ENCODE results near the gene OR2A5. TPM values are rescaled to one million over a fixed set of nuclear protein-coding genes. Genes with fewer than 3 reads are reported as not detected.

Gene OR2A5
- total RNA-seq, 2 experiments from 2014 or later = not detected

GRCh38 chr7:144035385-144035784 lies 13.4 kb upstream of the OR2A5 start:
- H3K9me3 ChIP-seq (ENCODE audit: control insufficient read depth in 1 of 2, insufficient read depth in 1 of 2, low read length in 2 of 2) = no peaks in the 10 kb centered on the region
- intact Hi-C loops (cut with DNase I, micrococcal nuclease) = no loop called here
- H3K27ac Mint-ChIP-seq = no peak overlapping the region
- no peak for TF ChIP-seq CTCF (IDR thresholded peaks at IDR 0.05)
- H3K27me3 Mint-ChIP-seq = peaks cover 48% of the 10 kb centered on the region
- no peaks in the 10 kb centered on the region for H3K27me3 ChIP-seq (ENCODE audit: control insufficient read depth in 1 of 2, insufficient read depth in 2 of 2, low read length in 2 of 2)
- no peaks in the 10 kb centered on the region for H3K4me1 ChIP-seq (ENCODE audit: insufficient read depth, low read length)
- no peak for DNase-seq
- H3K4me3 ChIP-seq (ENCODE audit: low read length) = no peak overlapping the region
- no peaks in the 10 kb centered on the region for H3K36me3 ChIP-seq (ENCODE audit: insufficient read depth, low read length)
- no peak overlapping the region for H3K27ac ChIP-seq (ENCODE audit: low read depth in 1 of 2, low read length in 2 of 2)
- no peaks in the 10 kb centered on the region for H3K9me3 Mint-ChIP-seq
- H3K4me3 Mint-ChIP-seq = no peak overlapping the region
- H3K36me3 Mint-ChIP-seq (ENCODE audit: low read depth) = no peaks in the 10 kb centered on the region
- ChIA-PET POLR2A (no interaction called here), CTCF (no interaction called here)
- ATAC-seq (ENCODE audit: poor library complexity) = no peak
- no peaks in the 10 kb centered on the region for H3K4me1 Mint-ChIP-seq (ENCODE audit: low read depth)

GRCh38 chr7:144036302-144036885 lies 12.4 kb upstream of the OR2A5 start:
- Histone ChIP-seq H3K27ac (ENCODE audit: low read depth in 1 of 2, low read length in 2 of 2) (no peak overlapping the region), H3K9me3 (ENCODE audit: control insufficient read depth in 1 of 2, insufficient read depth in 1 of 2, low read length in 2 of 2) (no peaks in the 10 kb centered on the region), H3K36me3 (ENCODE audit: insufficient read depth, low read length) (no peaks in the 10 kb centered on the region), H3K27me3 (ENCODE audit: control insufficient read depth in 1 of 2, insufficient read depth in 2 of 2, low read length in 2 of 2) (no peaks in the 10 kb centered on the region), H3K4me3 (ENCODE audit: low read length) (no peak overlapping the region), H3K4me1 (ENCODE audit: insufficient read depth, low read length) (no peaks in the 10 kb centered on the region)
- ChIA-PET POLR2A (no interaction called here), CTCF (no interaction called here)
- no peak for TF ChIP-seq CTCF (IDR thresholded peaks at IDR 0.05)
- Mint-ChIP-seq H3K4me3 (no peak overlapping the region), H3K27me3 (peaks cover 47% of the 10 kb centered on the region), H3K27ac (no peak overlapping the region), H3K9me3 (no peaks in the 10 kb centered on the region), H3K4me1 (ENCODE audit: low read depth) (no peaks in the 10 kb centered on the region), H3K36me3 (ENCODE audit: low read depth) (no peaks in the 10 kb centered on the region)
- no peak for DNase-seq
- no peak for ATAC-seq (ENCODE audit: poor library complexity)
- intact Hi-C loops (cut with DNase I, micrococcal nuclease) = no loop called here

GRCh38 chr7:144037414-144038035 lies 11.2 kb upstream of the OR2A5 start:
- no peaks in the 10 kb centered on the region for H3K4me1 Mint-ChIP-seq (ENCODE audit: low read depth)
- intact Hi-C loops (cut with DNase I, micrococcal nuclease) = no loop called here

More at GRCh38 chr7:144037414-144038035, 11.2 kb upstream of the OR2A5 start:
- ChIA-PET POLR2A (no interaction called here), CTCF (no interaction called here)
- Mint-ChIP-seq H3K36me3 (ENCODE audit: low read depth) (no peaks in the 10 kb centered on the region), H3K27ac (no peak overlapping the region), H3K4me3 (no peak overlapping the region), H3K9me3 (no peaks in the 10 kb centered on the region), H3K27me3 (peaks cover 40% of the 10 kb centered on the region)
- Histone ChIP-seq H3K4me1 (ENCODE audit: insufficient read depth, low read length) (no peaks in the 10 kb centered on the region), H3K4me3 (ENCODE audit: low read length) (no peak overlapping the region), H3K27ac (ENCODE audit: low read depth in 1 of 2, low read length in 2 of 2) (no peak overlapping the region), H3K9me3 (ENCODE audit: control insufficient read depth in 1 of 2, insufficient read depth in 1 of 2, low read length in 2 of 2) (no peaks in the 10 kb centered on the region), H3K36me3 (ENCODE audit: insufficient read depth, low read length) (no peaks in the 10 kb centered on the region), H3K27me3 (ENCODE audit: control insufficient read depth in 1 of 2, insufficient read depth in 2 of 2, low read length in 2 of 2) (no peaks in the 10 kb centered on the region)
- no peak for TF ChIP-seq CTCF (IDR thresholded peaks at IDR 0.05)
- ATAC-seq (ENCODE audit: poor library complexity) (no peak), DNase-seq (no peak)
